ENCODE measurements around the gene FAF1.

- TF ChIP-seq CTCF (IDR thresholded peaks at IDR 0.05 in 4 of 5, conservative IDR thresholded peaks at IDR 0.05 in 1 of 5) (no peak), POLR2A (IDR thresholded peaks at IDR 0.05) (no peak)
Observed at GRCh38 chr1:50666849-50667248, 293.2 kb downstream of the FAF1 start.
